Erythroblast (primary cell): ENCODE results near the gene UBR7.

Experiments used
- DNase-seq, 2 experiments: peaks; one replicate each; lab custom pipeline; 2025; lab: John Stamatoyannopoulos, UW
- GATA1 ChIP-seq: IDR thresholded peaks from 2 replicates; pipeline ENCODE4 v1.6.1; 2011; ENCODE audit warnings: low read depth, mild to moderate bottlenecking, control low read depth, low read length, moderate library complexity
- POLR2A ChIP-seq: IDR thresholded peaks from 2 replicates; pipeline ENCODE4 v1.6.1; 2011; ENCODE audit warnings: mild to moderate bottlenecking, low read length

Gene UBR7

DNA sequence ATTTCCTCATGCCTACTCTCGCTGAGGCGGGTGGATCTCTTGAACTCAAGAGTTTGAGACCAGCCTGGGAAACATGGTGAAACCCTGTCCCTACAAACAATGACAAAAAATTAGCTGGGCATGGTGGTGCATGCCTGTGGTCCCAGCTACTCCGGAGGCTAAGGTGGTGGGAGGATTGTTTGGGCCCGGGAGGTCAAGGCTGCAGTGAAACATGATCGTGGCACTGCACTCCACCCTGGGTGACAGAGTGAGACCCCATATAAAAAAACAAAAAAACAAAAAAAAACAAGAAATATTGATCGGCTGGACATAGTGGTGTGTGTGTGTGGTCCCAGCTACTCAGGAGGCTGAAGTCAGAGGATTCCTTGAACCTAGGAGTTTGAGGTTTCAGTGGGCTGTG, 31.6 kb upstream of the UBR7 start:
- no peak for DNase-seq
- TF ChIP-seq POLR2A, result no peak
- no peak for TF ChIP-seq GATA1

DNA sequence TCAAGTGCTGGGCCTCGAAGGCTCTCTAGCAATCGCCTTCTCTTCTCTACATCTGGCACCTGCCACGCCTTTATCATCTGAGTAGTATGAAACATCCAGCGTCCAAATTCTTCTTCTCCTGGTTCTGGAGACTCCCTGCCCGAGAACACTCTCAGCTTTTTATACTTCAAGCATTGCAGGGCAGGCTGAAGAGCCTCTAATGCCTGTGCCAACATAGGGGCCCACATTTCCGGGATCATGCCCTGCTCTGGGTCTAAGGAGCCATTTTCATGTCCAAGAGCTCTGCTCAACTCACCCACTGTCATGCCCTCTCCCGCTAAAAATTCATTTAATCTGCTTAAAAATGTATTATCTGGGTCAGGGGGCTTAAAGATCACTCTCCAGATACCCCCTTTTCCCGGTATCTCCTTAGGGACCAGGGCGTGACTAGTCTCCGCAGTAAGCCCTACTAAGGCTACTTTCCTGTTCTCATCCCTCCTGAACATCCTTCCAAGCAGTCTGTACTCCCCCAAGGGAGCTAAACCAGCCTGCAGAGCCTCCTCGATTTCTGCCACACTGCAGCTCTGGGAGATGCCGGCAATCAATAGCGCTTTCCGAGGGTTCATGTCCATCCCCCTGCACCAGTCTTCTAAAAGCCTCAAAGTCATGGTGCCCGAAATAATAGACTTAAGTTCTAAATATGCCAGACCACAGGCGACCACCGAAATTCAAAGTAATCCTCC, 23.3 kb upstream of the UBR7 start:
- DNase-seq, result no peak
- TF ChIP-seq GATA1 (no peak), POLR2A (no peak)

DNA sequence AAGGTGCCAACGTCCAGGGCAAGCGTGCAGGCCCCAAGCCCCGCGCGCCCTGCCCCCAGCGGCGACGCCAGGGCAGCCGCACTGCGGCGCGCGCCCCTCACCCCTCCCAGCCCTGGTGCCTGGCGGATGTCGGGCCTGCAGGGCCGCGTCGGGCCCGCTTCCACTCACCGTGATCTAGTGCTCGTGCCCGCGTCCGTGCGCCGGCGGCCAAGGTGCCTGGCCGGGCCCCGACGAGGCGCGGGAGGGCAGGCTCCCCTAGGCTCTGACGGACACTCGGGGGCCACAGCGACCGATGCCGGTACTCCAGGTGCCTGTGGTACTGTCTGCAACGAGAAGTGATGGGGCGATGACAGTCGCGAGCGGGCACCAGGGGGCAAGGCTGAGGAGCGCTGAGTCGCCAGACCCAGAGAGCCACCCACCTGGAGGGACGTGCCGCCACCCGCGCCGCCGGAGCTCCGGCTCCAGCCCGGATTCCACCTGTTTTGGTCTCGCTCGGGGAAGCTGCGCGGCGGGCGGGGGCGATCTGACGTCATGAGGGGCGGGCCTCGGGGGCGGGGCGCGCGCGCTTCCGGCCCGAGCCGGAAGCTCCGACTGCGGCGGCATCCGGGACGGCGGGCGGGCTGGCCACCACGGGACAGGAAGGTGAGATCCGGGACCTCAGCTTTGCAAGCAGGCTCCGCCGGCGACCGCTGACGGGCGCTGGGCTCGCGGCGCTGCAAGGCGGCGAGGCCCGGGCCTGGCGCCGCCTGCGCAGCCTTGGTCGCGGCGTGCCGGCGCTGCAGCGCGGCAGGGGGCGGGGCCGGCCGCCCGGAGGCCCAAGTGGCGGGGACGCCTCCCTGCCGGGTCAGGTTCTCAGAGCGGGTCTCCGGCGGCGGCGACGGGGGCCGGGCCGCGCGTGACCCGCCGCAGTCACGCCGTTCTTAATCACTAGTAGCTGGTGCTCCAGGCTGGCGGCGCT, 22.4 kb upstream of the UBR7 start, which contains the start of the genes LYSET and MOAP1:
Gene LYSET, plus strand, starts transcription at position 927 of the 958 bp plus-strand sequence. CDS start 89 bp downstream, outside the sequence.
Gene MOAP1, minus strand, starts transcription at position 507 of the 958 bp plus-strand sequence. CDS start 655 bp downstream, outside the sequence.
- TF ChIP-seq POLR2A, result peak; percentile 78
- no peak for TF ChIP-seq GATA1
- DNase-seq, result peak; percentile 89 to 94

- DNase-seq, result no peak
- TF ChIP-seq POLR2A (no peak), GATA1 (no peak)
These were observed 21.7 kb upstream of the UBR7 start for GRCh38 chr14:93185349-93185720.

DNA sequence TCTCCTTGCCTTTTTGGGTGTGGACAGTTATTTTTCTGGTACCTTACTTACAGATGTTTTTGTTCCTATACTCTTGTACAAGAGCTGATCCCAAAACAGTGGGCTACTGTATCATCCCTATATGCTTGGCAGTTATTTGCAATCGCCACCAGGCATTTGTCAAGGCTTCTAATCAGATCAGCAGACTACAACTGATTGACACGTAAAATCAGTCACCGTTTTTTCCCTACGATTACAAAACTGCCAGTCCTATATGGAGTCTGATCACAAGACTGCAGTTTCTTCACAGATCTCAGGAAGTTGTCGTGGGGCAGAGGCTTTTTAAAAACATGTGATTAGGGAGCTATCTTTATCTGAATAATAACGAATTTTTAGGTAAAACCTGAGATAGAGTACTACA, 20.6 kb upstream of the UBR7 start:
- no peak for TF ChIP-seq GATA1
- no peak for TF ChIP-seq POLR2A
- DNase-seq, result peak; percentile 16 to 25

DNA sequence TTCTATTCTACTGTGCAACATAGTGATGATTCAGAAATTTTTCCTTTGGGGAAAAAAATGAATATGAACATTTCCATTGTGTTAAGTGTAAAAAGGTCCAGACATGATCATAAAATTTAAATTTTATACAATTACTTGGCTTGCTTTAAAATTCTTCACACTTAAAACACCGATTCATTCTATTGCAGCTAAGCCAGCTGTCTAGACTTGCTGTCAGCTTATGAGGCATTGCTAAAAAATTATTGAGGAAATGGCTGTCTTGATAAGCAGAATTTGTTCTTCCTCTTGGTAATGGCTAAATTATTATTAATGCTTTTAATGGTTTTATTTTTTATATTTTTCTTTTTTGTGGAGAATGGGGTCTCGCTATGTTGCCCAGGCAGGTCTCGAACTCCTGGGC, 20.1 kb upstream of the UBR7 start:
- DNase-seq, result no peak
- no peak for TF ChIP-seq POLR2A
- no peak for TF ChIP-seq GATA1

DNA sequence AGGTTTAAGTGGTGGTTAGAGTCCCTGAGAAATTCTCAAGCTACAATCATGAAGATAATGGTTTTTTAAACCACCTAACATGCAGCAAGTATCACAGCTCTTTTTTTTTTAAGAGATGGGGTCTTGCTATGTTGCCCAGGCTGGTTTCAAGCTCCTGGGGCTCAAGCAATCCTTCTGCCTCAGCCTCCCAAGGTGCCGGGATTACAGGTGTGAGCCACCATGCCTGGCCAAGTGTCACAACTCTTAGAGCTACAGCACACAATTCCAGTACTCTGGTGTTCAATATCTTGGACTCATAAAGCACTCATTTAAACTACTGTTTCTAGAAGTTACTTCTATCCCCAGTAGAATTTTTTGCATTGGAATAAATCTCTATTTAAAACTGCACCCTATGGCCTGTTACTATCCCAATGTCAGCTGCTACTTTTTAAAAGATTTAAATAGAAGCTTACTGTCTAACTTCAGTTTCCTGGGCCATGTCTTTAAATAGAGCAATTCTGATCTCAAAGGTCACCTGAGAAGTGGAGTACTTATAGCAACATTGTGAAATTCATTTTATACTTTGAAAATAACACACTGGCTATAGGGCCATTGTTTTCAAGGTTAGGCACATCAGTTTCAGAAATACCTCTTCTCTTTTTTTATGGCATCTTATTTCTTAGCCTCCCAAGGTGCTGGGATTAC, 11.6 kb upstream of the UBR7 start:
- DNase-seq, result no peak
- TF ChIP-seq GATA1, result no peak
- no peak for TF ChIP-seq POLR2A

GRCh38 chr14:93199031-93199430, 8.0 kb upstream of the UBR7 start:
- TF ChIP-seq GATA1 (no peak), POLR2A (no peak)
- DNase-seq, result no peak

DNA sequence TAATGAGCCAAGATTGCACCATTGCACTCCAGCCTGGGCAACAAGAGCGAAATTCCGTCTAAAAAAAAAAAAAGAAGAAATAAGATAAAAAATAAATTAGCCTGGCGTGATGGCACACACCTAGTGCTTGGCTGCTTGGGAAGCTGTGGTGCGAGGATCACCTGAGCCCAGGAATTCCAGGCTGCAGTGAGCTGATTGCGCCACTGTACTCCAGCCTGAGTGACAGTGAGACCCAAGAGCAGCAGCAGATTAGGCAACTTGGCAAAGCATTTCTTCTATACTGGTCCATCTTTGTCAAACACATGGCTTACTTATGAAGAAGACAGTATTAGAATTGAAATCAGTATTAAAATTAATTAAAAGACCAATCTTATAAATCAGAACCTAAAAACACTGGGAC, 6.5 kb upstream of the UBR7 start:
- DNase-seq, result no peak
- TF ChIP-seq POLR2A, result no peak
- no peak for TF ChIP-seq GATA1

GRCh38 chr14:93201155-93201704, 5.8 kb upstream of the UBR7 start:
- no peak for TF ChIP-seq GATA1
- TF ChIP-seq POLR2A, result no peak
- DNase-seq, result no peak

GRCh38 chr14:93207468-93208308, 632 bp downstream of the UBR7 start:
- DNase-seq, result peak; percentile 78 to 82
- peak; percentile 48 for TF ChIP-seq POLR2A
- no peak for TF ChIP-seq GATA1

- DNase-seq, result no peak
- TF ChIP-seq GATA1, result no peak
- TF ChIP-seq POLR2A, result no peak
These were observed 5.4 kb downstream of the UBR7 start for GRCh38 chr14:93212432-93212831.

DNA sequence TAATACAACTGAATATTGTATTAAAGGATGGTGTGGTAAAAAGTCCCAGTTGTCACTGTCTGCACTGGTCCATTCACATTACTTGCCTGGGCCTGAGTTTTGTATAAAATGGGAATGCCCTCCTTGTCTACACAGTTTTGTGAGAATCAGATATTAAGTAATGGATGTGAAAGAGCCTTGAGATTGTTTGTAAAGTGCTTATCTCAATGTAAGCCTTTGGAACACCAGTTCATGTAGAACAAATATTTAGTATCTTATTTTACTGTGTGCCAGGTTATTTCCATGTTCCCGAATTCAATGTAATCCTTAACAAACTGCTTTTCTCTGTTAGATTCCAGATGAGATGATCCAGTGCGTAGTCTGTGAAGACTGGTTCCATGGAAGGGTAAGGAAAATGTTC, 7.5 kb downstream of the UBR7 start:
- TF ChIP-seq GATA1 (no peak), POLR2A (no peak)
- no peak for DNase-seq
